T-helper 1 cell treated with Interleukin-12 subunit alpha and Interleukin-12 subunit beta and Interleukin-4 antibody, amounts not matched to agents 30 ng/mL and 1 ng/mL, for 36 hours (primary cell): ENCODE measurements around the gene FBXO47. TPM values are rescaled to one million over a fixed set of nuclear protein-coding genes. Genes with fewer than 3 reads are reported as not detected.

Experiments
- total RNA-seq: library from RNA; stranded (reverse); gene quantifications from 2 replicates; pipeline ENCODE4 v1.2.3, GENCODE V29; 2022

The FBXO47 gene
- total RNA-seq, 1 donor from 2014 or later, result not detected

Other genes with a start within 250 kb of the FBXO47 start
- 38.3 and 47.1 TPM in 2 replicates for gene CISD3, start 237.1 kb downstream of the FBXO47 start, total RNA-seq
- gene PCGF2, start 219.1 kb downstream of the FBXO47 start, total RNA-seq, result 2.1 and 2.7 TPM in 2 replicates
- 318 and 320 TPM in 2 replicates for gene PSMB3, start 214.7 kb downstream of the FBXO47 start, total RNA-seq
- 40.7 and 44.1 TPM in 2 replicates for gene PIP4K2B, start 167.8 kb downstream of the FBXO47 start, total RNA-seq
- 35.2 and 37.1 TPM in 2 replicates for gene CWC25, start 142.1 kb downstream of the FBXO47 start, total RNA-seq
- 1,229 and 1,273 TPM in 2 replicates for gene RPL23, start 113.7 kb downstream of the FBXO47 start, total RNA-seq
- 217 and 222 TPM in 2 replicates for gene LASP1, start 97.3 kb downstream of the FBXO47 start, total RNA-seq
- gene PLXDC1, start 184.2 kb upstream of the FBXO47 start, total RNA-seq, result 1.4 and 1.9 TPM in 2 replicates
- not detected in 2 replicates for gene ARL5C, start 198.8 kb upstream of the FBXO47 start, total RNA-seq
- gene CACNB1, start 230.3 kb upstream of the FBXO47 start, total RNA-seq, result 22.5 and 25.7 TPM in 2 replicates
- 1,679 and 1,689 TPM in 2 replicates for gene RPL19, start 232.9 kb upstream of the FBXO47 start, total RNA-seq